Type B pancreatic cell (in vitro differentiated cells): Measurements from ENCODE around the gene ELOVL5. TPM values are rescaled to one million over a fixed set of nuclear protein-coding genes. Genes with fewer than 3 reads are reported as not detected.

ENCODE experiments used
- DNase-seq: peaks from one replicate; pipeline ENCODE4 v3.0.0; 2021; ENCODE audit warnings: mixed read lengths; ENCODE audit not compliant: unreplicated experiment; ENCODE audit errors: extremely low spot score
- H3K27ac Mint-ChIP-seq: 2 replicates; pipeline ENCODE4 v1.8.0; 2021; ENCODE audit warnings: mild to moderate bottlenecking, mixed read lengths
- H3K27me3 Mint-ChIP-seq: 2 replicates; pipeline ENCODE4 v1.8.0; 2021; ENCODE audit warnings: mixed read lengths
- H3K36me3 Mint-ChIP-seq: 2 replicates; pipeline ENCODE4 v1.8.0; 2021; ENCODE audit warnings: mixed read lengths
- H3K4me1 Mint-ChIP-seq: one replicate; pipeline ENCODE4 v1.8.0; 2021; ENCODE audit warnings: mixed read lengths; ENCODE audit not compliant: unreplicated experiment
- H3K4me3 Mint-ChIP-seq: 2 replicates; pipeline ENCODE4 v1.8.0; 2021; ENCODE audit warnings: mild to moderate bottlenecking, mixed read lengths
- H3K9me3 Mint-ChIP-seq: 2 replicates; pipeline ENCODE4 v1.8.0; 2021; ENCODE audit warnings: mixed read lengths
- CTCF ChIP-seq: fragments of 200-600 bp; sonication (generic); conservative IDR thresholded peaks from 2 replicates; pipeline ENCODE4 v1.5.0; 2021; ENCODE audit warnings: antibody characterized with exemption, mild to moderate bottlenecking
- microRNA-seq: library from miRNA; unstranded; fragments of <30 nt; microRNA quantifications from one replicate; pipeline ENCODE4, GENCODE V29; 2020
- total RNA-seq: library from RNA; stranded (reverse); gene quantifications from 2 replicates; pipeline ENCODE4 v1.2.1, GENCODE V29; 2021; ENCODE audit warnings: low replicate concordance

Gene ELOVL5
- total RNA-seq, 1 donor from 2014 or later, result 103 TPM

- Mint-ChIP-seq H3K9me3 (no peaks in the 10 kb centered on the region), H3K4me3 (no peak overlapping the region), H3K4me1 (no peaks in the 10 kb centered on the region), H3K36me3 (no peaks in the 10 kb centered on the region), H3K27ac (no peak overlapping the region), H3K27me3 (no peaks in the 10 kb centered on the region)
- no peak for TF ChIP-seq CTCF
- DNase-seq, result no peak
These were observed 115.4 kb downstream of the ELOVL5 start for GRCh38 chr6:53233309-53233708.

- TF ChIP-seq CTCF, result no peak
- H3K36me3 Mint-ChIP-seq, result no peaks in the 10 kb centered on the region
- H3K4me3 Mint-ChIP-seq, result no peak overlapping the region
- no peaks in the 10 kb centered on the region for H3K27me3 Mint-ChIP-seq
- H3K27ac Mint-ChIP-seq, result no peak overlapping the region
- no peaks in the 10 kb centered on the region for H3K4me1 Mint-ChIP-seq
- no peak for DNase-seq
- no peaks in the 10 kb centered on the region for H3K9me3 Mint-ChIP-seq
These were observed 117.8 kb downstream of the ELOVL5 start for GRCh38 chr6:53230775-53231467.

GRCh38 chr6:53227847-53228246 is 120.9 kb downstream of the ELOVL5 start:
- TF ChIP-seq CTCF, result no peak
- Mint-ChIP-seq H3K36me3 (no peaks in the 10 kb centered on the region), H3K27ac (no peak overlapping the region), H3K9me3 (no peaks in the 10 kb centered on the region), H3K4me3 (no peak overlapping the region), H3K27me3 (no peaks in the 10 kb centered on the region), H3K4me1 (no peaks in the 10 kb centered on the region)
- no peak for DNase-seq

- peaks cover 6% of the 10 kb centered on the region for H3K9me3 Mint-ChIP-seq
- H3K27me3 Mint-ChIP-seq, result no peaks in the 10 kb centered on the region
- peaks cover 3% of the 10 kb centered on the region for H3K4me1 Mint-ChIP-seq
- DNase-seq, result no peak
- H3K4me3 Mint-ChIP-seq, result no peak overlapping the region
- H3K36me3 Mint-ChIP-seq, result no peaks in the 10 kb centered on the region
- no peak for TF ChIP-seq CTCF
- no peak overlapping the region for H3K27ac Mint-ChIP-seq
These were observed 128.1 kb downstream of the ELOVL5 start for GRCh38 chr6:53220605-53221004.

Small RNA genes lying within 50 kb of the gene (microRNA-seq; reads per million reads assigned to microRNA genes)
- not detected for gene MIR5685

Other genes starting within 250 kb of the ELOVL5 start
- 0.17 TPM in 1 of 2 replicates, not detected in the other for gene GCM1, start 200.1 kb downstream of the ELOVL5 start, total RNA-seq
- 54.6 and 123 TPM in 2 replicates for gene GCLC, start 196.2 kb upstream of the ELOVL5 start, total RNA-seq